T-cell (primary cell): Measurements from ENCODE around the gene LTB. TPM values are rescaled to one million over a fixed set of nuclear protein-coding genes. Genes with fewer than 3 reads are reported as not detected.

Source experiments
- ATAC-seq, 4 experiments: fragments of 200-7000 bp in 3 of 4; fragments of 150-1000 bp in 1 of 4; cut with Tn5 transposase; replicated peaks in 1 of 4; 1 replicate in 3 of 4; 2 replicates in 1 of 4; pipeline ENCODE4 v1.10.0; 2021; ENCODE audit warnings: moderate library complexity in 3 of 4, mild to moderate bottlenecking in 2 of 4, moderate number of reproducible peaks in 1 of 4
- CTCF ChIA-PET, 2 donors: fragments of 300-600 bp; sonication (Branson Sonifier 250); formaldehyde crosslinking; loops; one replicate each; lab custom pipeline; 2022; ENCODE audit warnings: antibody characterized with exemption in 2 of 2; lab: Charles Lee
- POLR2A ChIA-PET, 2 donors: fragments of 300-600 bp; sonication (Branson Sonifier 250); formaldehyde crosslinking; loops; one replicate each; lab custom pipeline; 2022; ENCODE audit warnings: antibody characterized with exemption in 2 of 2; lab: Charles Lee
- DNase-seq, 35 experiments: peaks; one replicate each; pipeline versions ENCODE4 v3.0.0 to v3.0.0-alpha.2; 2013 to 2023
- H3K27ac ChIP-seq: one replicate; pipeline ENCODE4 v1.5.1; 2013; ENCODE audit warnings: low read length
- H3K27me3 ChIP-seq, 2 experiments: replicated peaks in 1 of 2; 1 replicate in 1 of 2; 2 replicates in 1 of 2; pipeline versions ENCODE4 v1.6.1 to v1.7.0; 2013; ENCODE audit warnings: low read length in 1 of 2, mixed read lengths in 1 of 2; ENCODE audit not compliant: control insufficient read depth in 2 of 2, insufficient read depth in 2 of 2; ENCODE audit errors: extremely low read depth in 1 of 2
- H3K36me3 ChIP-seq, 2 donors: 1 replicate in 1 of 2; 2 replicates in 1 of 2; pipeline versions ENCODE4 v1.6.1 to v1.7.0; 2013; ENCODE audit warnings: low read length in 1 of 2; ENCODE audit not compliant: control insufficient read depth in 2 of 2, insufficient read depth in 1 of 2; ENCODE audit errors: extremely low read depth in 1 of 2
- H3K4me1 ChIP-seq, 2 experiments: 1 replicate in 1 of 2; 2 replicates in 1 of 2; pipeline versions ENCODE4 v1.6.1 to v1.7.0; 2013; ENCODE audit warnings: low read length in 2 of 2, mixed read lengths in 1 of 2; ENCODE audit not compliant: insufficient read depth in 2 of 2, control insufficient read depth in 1 of 2; ENCODE audit errors: extremely low read depth in 1 of 2
- H3K4me3 ChIP-seq, 2 donors: 1 replicate in 1 of 2; 2 replicates in 1 of 2; pipeline versions ENCODE4 v1.5.1 to v1.7.0; 2013; ENCODE audit warnings: mild to moderate bottlenecking in 2 of 2, low read length in 1 of 2, moderate library complexity in 1 of 2; ENCODE audit not compliant: control insufficient read depth in 1 of 2; ENCODE audit errors: extremely low read depth in 1 of 2
- H3K9me3 ChIP-seq: 2 replicates; pipeline ENCODE4 v1.7.0; 2013
- H3K27ac Mint-ChIP-seq, 2 donors: one replicate each; pipeline ENCODE4 v1.8.0; 2020 to 2021; ENCODE audit warnings: mild to moderate bottlenecking in 2 of 2, mixed read lengths in 2 of 2
- H3K27me3 Mint-ChIP-seq, 2 donors: one replicate each; pipeline ENCODE4 v1.8.0; 2021 to 2022; ENCODE audit warnings: mixed read lengths in 2 of 2
- H3K36me3 Mint-ChIP-seq: one replicate; pipeline ENCODE4 v1.8.0; 2021; ENCODE audit warnings: mixed read lengths
- H3K4me1 Mint-ChIP-seq, 3 donors: one replicate each; pipeline ENCODE4 v1.8.0; 2020 to 2022; ENCODE audit warnings: mixed read lengths in 3 of 3, mild to moderate bottlenecking in 1 of 3
- H3K4me3 Mint-ChIP-seq, 3 donors: one replicate each; pipeline ENCODE4 v1.8.0; 2020 to 2022; ENCODE audit warnings: mild to moderate bottlenecking in 3 of 3, mixed read lengths in 3 of 3, moderate library complexity in 3 of 3
- H3K9me3 Mint-ChIP-seq, 3 donors: one replicate each; pipeline ENCODE4 v1.8.0; 2020 to 2022; ENCODE audit warnings: mixed read lengths in 3 of 3
- WGBS: methylation state at CpG from one replicate; pipeline ENCODE4 v1.1.5; 2013; ENCODE audit warnings: missing lambda C conversion rate; ENCODE audit not compliant: insufficient coverage; 5-methylcytosine and 5-hydroxymethylcytosine counted together
- total RNA-seq, 35 experiments: library from RNA in 6 of 35; stranded (reverse) in 6 of 35; fragments of 120-200 nt in 1 of 35; gene quantifications; one replicate each; pipeline versions ENCODE4 v1.2.1 to v1.2.4 and lab custom pipeline; 2013 to 2026

Gene LTB
- total RNA-seq, 5 donors from 2014 or later (not counting 1 experiment from before 2014, with no cell fraction given): 398 to 926 (median 813) TPM

GRCh38 chr6:31532644-31533454 is 49.4 kb downstream of the LTB start:
- Histone ChIP-seq H3K4me1 (peaks cover 0 to 7% of the 10 kb centered on the region in 2 experiments), H3K36me3 (peaks cover 14 to 82% of the 10 kb centered on the region in 2 donors), H3K4me3 (no peak overlapping the region), H3K27ac (no peak overlapping the region), H3K27me3 (no peaks in the 10 kb centered on the region), H3K9me3 (no peaks in the 10 kb centered on the region)
- H3K27me3 Mint-ChIP-seq: no peaks in the 10 kb centered on the region
- H3K36me3 Mint-ChIP-seq: peaks cover 61% of the 10 kb centered on the region
- CTCF ChIA-PET: no interaction called here
- WGBS: 90% methylated on average over 1 of the region's 9 CpGs
- H3K4me1 Mint-ChIP-seq: peaks cover 19 to 31% (median 26%) of the 10 kb centered on the region in 3 donors
- no peaks in the 10 kb centered on the region for H3K9me3 Mint-ChIP-seq
- peak overlapping the region; percentile 15 to 25 for H3K27ac Mint-ChIP-seq
- H3K4me3 Mint-ChIP-seq: no peak overlapping the region
- no peak for ATAC-seq
- POLR2A ChIA-PET: interaction anchor here in 1 of 2 donors (0.5 kb wide), 1 partner anchor 126 kb away, joined by 6 read pairs; no protein-coding TSS in a partner anchor
- DNase-seq: no peak

- no peaks in the 10 kb centered on the region for H3K9me3 ChIP-seq
- no peaks in the 10 kb centered on the region for H3K27me3 Mint-ChIP-seq
- H3K27ac Mint-ChIP-seq: no peak overlapping the region
- ChIA-PET CTCF (interaction anchor here in 1 of 2 donors (0.8 kb wide), 1 partner anchor 67 kb away, joined by 3 read pairs; no protein-coding TSS in a partner anchor), POLR2A (interaction anchor here in 1 of 2 donors (0.5 to 0.9 kb wide), 2 partner anchors 9 to 127 kb away, joined by 3 to 6 read pairs; partner anchors contain the start of gene DDX39B)
- no peaks in the 10 kb centered on the region for H3K9me3 Mint-ChIP-seq
- no peak overlapping the region for H3K27ac ChIP-seq
- peaks cover 14 to 73% of the 10 kb centered on the region in 2 donors for H3K36me3 ChIP-seq
- ATAC-seq (no peak), DNase-seq (no peak)
- H3K27me3 ChIP-seq: no peaks in the 10 kb centered on the region
- peaks cover 14 to 26% (median 22%) of the 10 kb centered on the region in 3 donors for H3K4me1 Mint-ChIP-seq
- 91% methylated on average over 4 of the region's 9 CpGs for WGBS
- no peak overlapping the region for H3K4me3 ChIP-seq
- no peak overlapping the region for H3K4me3 Mint-ChIP-seq
- peaks cover 0 to 7% of the 10 kb centered on the region in 2 experiments for H3K4me1 ChIP-seq
- H3K36me3 Mint-ChIP-seq: peaks cover 57% of the 10 kb centered on the region
These were observed 50.2 kb downstream of the LTB start for GRCh38 chr6:31531771-31532643.

- no peak for DNase-seq
- ATAC-seq: no peak
- Mint-ChIP-seq H3K27ac (no peak overlapping the region), H3K4me1 (peaks cover 13 to 21% (median 16%) of the 10 kb centered on the region in 3 donors), H3K36me3 (peaks cover 51% of the 10 kb centered on the region), H3K27me3 (no peaks in the 10 kb centered on the region), H3K4me3 (no peak overlapping the region), H3K9me3 (no peaks in the 10 kb centered on the region)
- Histone ChIP-seq H3K27ac (no peak overlapping the region), H3K36me3 (peaks cover 12 to 65% of the 10 kb centered on the region in 2 donors), H3K4me1 (peaks cover 0 to 4% of the 10 kb centered on the region in 2 experiments), H3K4me3 (no peak overlapping the region), H3K27me3 (no peaks in the 10 kb centered on the region), H3K9me3 (no peaks in the 10 kb centered on the region)
- POLR2A ChIA-PET: interaction anchor here in 1 of 2 donors (0.9 kb wide), 1 partner anchor 10 kb away, joined by 3 read pairs; the partner anchor contains the start of gene DDX39B
- no CpG with 5 or more reads among the region's 7 CpGs for WGBS
- CTCF ChIA-PET: interaction anchor here in 1 of 2 donors (0.8 kb wide), 1 partner anchor 67 kb away, joined by 3 read pairs; no protein-coding TSS in a partner anchor
These were observed 51.1 kb downstream of the LTB start for GRCh38 chr6:31531162-31531561.

GRCh38 chr6:31530659-31531058 is 51.6 kb downstream of the LTB start:
- Mint-ChIP-seq H3K9me3 (no peaks in the 10 kb centered on the region), H3K27me3 (no peaks in the 10 kb centered on the region), H3K36me3 (peaks cover 46% of the 10 kb centered on the region), H3K4me3 (no peak overlapping the region), H3K27ac (no peak overlapping the region), H3K4me1 (peaks cover 10 to 19% (median 11%) of the 10 kb centered on the region in 3 donors)
- no peak for DNase-seq
- Histone ChIP-seq H3K36me3 (peaks cover 12 to 60% of the 10 kb centered on the region in 2 donors), H3K27me3 (no peaks in the 10 kb centered on the region), H3K4me1 (peaks cover 0 to 4% of the 10 kb centered on the region in 2 experiments), H3K9me3 (no peaks in the 10 kb centered on the region), H3K27ac (no peak overlapping the region), H3K4me3 (no peak overlapping the region)
- ChIA-PET CTCF (no interaction called here), POLR2A (no interaction called here)
- WGBS: 90% methylated on average over 5 of the region's 6 CpGs
- ATAC-seq: no peak

Other genes starting within 250 kb of the LTB start
- gene HLA-B, start 225.2 kb downstream of the LTB start, total RNA-seq: 1,000 to 10,000 TPM; 6,093 to 7,629 (median 6,896) TPM
- 10 to 100 TPM in 4 of 5 donors, 1 to 10 TPM in 1; 5.5 to 24.0 (median 14.9) TPM for gene MICA, start 178.8 kb downstream of the LTB start, total RNA-seq
- gene MICB, start 84.3 kb downstream of the LTB start, total RNA-seq: 10 to 100 TPM; 15.7 to 21.7 (median 16.1) TPM
- gene MCCD1, start 53.5 kb downstream of the LTB start, total RNA-seq: not detected
- gene DDX39B, start 40.4 kb downstream of the LTB start, total RNA-seq: 100 to 1,000 TPM; 507 to 669 (median 631) TPM
- gene ATP6V1G2, start 35.8 kb downstream of the LTB start, total RNA-seq: 1 to 10 TPM; 3.1 to 5.7 (median 4.1) TPM
- gene NFKBIL1, start 34.8 kb downstream of the LTB start, total RNA-seq: 10 to 100 TPM in 3 of 5 donors, 1 to 10 TPM in 2; 6.9 to 17.1 (median 11.6) TPM
- gene LTA, start 10.1 kb downstream of the LTB start, total RNA-seq: 10 to 100 TPM; 12.5 to 23.9 (median 17.9) TPM
- gene TNF, start 6.9 kb downstream of the LTB start, total RNA-seq: 10 to 100 TPM; 13.8 to 28.0 (median 25.0) TPM
- gene LST1, start 3.9 kb upstream of the LTB start, total RNA-seq: 10 to 100 TPM; 13.4 to 28.0 (median 20.4) TPM
- 10 to 100 TPM; 13.6 to 38.0 (median 16.0) TPM for gene NCR3, start 10.6 kb upstream of the LTB start, total RNA-seq
- 10 to 100 TPM in 4 of 5 donors, 1 to 10 TPM in 1; 7.6 to 54.3 (median 18.1) TPM for gene AIF1, start 32.8 kb upstream of the LTB start, total RNA-seq
- gene PRRC2A, start 38.3 kb upstream of the LTB start, total RNA-seq: 100 to 1,000 TPM; 222 to 246 (median 230) TPM
- gene BAG6, start 70.2 kb upstream of the LTB start, total RNA-seq: 100 to 1,000 TPM; 257 to 317 (median 301) TPM
- gene APOM, start 73.5 kb upstream of the LTB start, total RNA-seq: 1 to 10 TPM; 1.4 to 3.6 (median 3.2) TPM
- gene C6orf47, start 78.4 kb upstream of the LTB start, total RNA-seq: 10 to 100 TPM; 16.3 to 36.2 (median 33.4) TPM
- gene GPANK1, start 82.6 kb upstream of the LTB start, total RNA-seq: 10 to 100 TPM; 13.0 to 27.6 (median 23.3) TPM
- gene CSNK2B, start 83.7 kb upstream of the LTB start, total RNA-seq: 100 to 1,000 TPM in 4 of 5 donors, 10 to 100 TPM in 1; 98.4 to 129 (median 126) TPM
- gene LY6G5B, start 87.6 kb upstream of the LTB start, total RNA-seq: 10 to 100 TPM; 29.7 to 50.5 (median 40.9) TPM
- 1 to 10 TPM in 4 of 5 donors, under 1 TPM in 1; 0.75 to 8.8 (median 5.8) TPM for gene LY6G5C, start 98.6 kb upstream of the LTB start, total RNA-seq
- 10 to 100 TPM; 58.2 to 74.4 (median 61.2) TPM for gene ABHD16A, start 120.9 kb upstream of the LTB start, total RNA-seq
- not detected for gene LY6G6F, start 124.4 kb upstream of the LTB start, total RNA-seq
- not detected for gene LY6G6D, start 132.9 kb upstream of the LTB start, total RNA-seq
- gene LY6G6C, start 139.3 kb upstream of the LTB start, total RNA-seq: not detected
- gene MPIG6B, start 140.9 kb upstream of the LTB start, total RNA-seq: 1 to 10 TPM in 1 of 5 donors, under 1 TPM in 4; 0.26 to 2.6 (median 0.30) TPM
- 10 to 100 TPM in 4 of 5 donors, 1 to 10 TPM in 1; 9.0 to 13.2 (median 11.5) TPM for gene DDAH2, start 146.9 kb upstream of the LTB start, total RNA-seq
- gene CLIC1, start 154.1 kb upstream of the LTB start, total RNA-seq: 100 to 1,000 TPM in 4 of 5 donors, 10 to 100 TPM in 1; 89.5 to 146 (median 112) TPM
- 10 to 100 TPM; 13.7 to 22.4 (median 14.4) TPM for gene MSH5, start 157.6 kb upstream of the LTB start, total RNA-seq
- gene SAPCD1, start 180.2 kb upstream of the LTB start, total RNA-seq: 10 to 100 TPM in 1 of 5 donors, 1 to 10 TPM in 4; 3.1 to 10.7 (median 4.1) TPM
- 1 to 10 TPM; 1.4 to 8.0 (median 2.1) TPM for gene VWA7, start 194.9 kb upstream of the LTB start, total RNA-seq
- gene VARS1, start 213.3 kb upstream of the LTB start, total RNA-seq: 10 to 100 TPM; 44.4 to 71.0 (median 62.5) TPM
- gene LSM2, start 224.5 kb upstream of the LTB start, total RNA-seq: 10 to 100 TPM; 24.2 to 36.4 (median 30.6) TPM
- 1 to 10 TPM; 2.8 to 8.5 (median 8.1) TPM for gene HSPA1L, start 232.9 kb upstream of the LTB start, total RNA-seq
- gene HSPA1A, start 233.1 kb upstream of the LTB start, total RNA-seq: 100 to 1,000 TPM in 1 of 5 donors, 10 to 100 TPM in 2, 1 to 10 TPM in 2; 8.8 to 117 (median 77.9) TPM
- 100 to 1,000 TPM in 1 of 5 donors, 10 to 100 TPM in 2, 1 to 10 TPM in 2; 6.3 to 105 (median 67.9) TPM for gene HSPA1B, start 245.3 kb upstream of the LTB start, total RNA-seq